Mucosa of descending colon (tissue), 3 donors: ENCODE results near the gene FGA. TPM values are rescaled to one million over a fixed set of nuclear protein-coding genes. Genes with fewer than 3 reads are reported as not detected.

Experiments used
- ATAC-seq: fragments of 200-7000 bp; cut with Tn5 transposase; one replicate; pipeline ENCODE4 v1.9.1; 2020; ENCODE audit warnings: mild to moderate bottlenecking, moderate library complexity
- DNase-seq, 3 donors: peaks; one replicate each; pipeline ENCODE4 v3.0.0-alpha.2; 2020
- H3K36me3 ChIP-seq: fragments of 200-600 bp; one replicate; pipeline ENCODE4 v1.8.0; 2021; ENCODE audit warnings: low read depth, mild to moderate bottlenecking
- H3K4me1 ChIP-seq: fragments of 200-600 bp; one replicate; pipeline ENCODE4 v1.8.0; 2021; ENCODE audit warnings: low read depth, mild to moderate bottlenecking
- H3K4me3 ChIP-seq: fragments of 200-600 bp; one replicate; pipeline ENCODE4 v1.8.0; 2021; ENCODE audit warnings: mild to moderate bottlenecking
- H3K9me3 ChIP-seq: fragments of 200-600 bp; one replicate; pipeline ENCODE4 v1.8.0; 2021; ENCODE audit warnings: mild to moderate bottlenecking
- intact Hi-C, 2 donors: fragments of 100-400 bp; cut with DNase I in 1 of 2; cut with micrococcal nuclease in 1 of 2; formaldehyde crosslinking; loops; one replicate each; pipeline versions ENCODE4 v1.11.0 to v1.11.1; 2022; cut with DNase I, micrococcal nuclease
- total RNA-seq, 3 donors: library from RNA; stranded (reverse); fragmentation: NEBNext Ultra II Directional in 2 of 3; extraction: Animal tissue kit (Norgen Biotek cat#: 25700) in 2 of 3; gene quantifications; one replicate each; pipeline versions ENCODE4 v1.2.1 to v1.2.4, GENCODE V29; 2021 to 2023
- TF ChIP-seq, protein P1 (sequence below): fragments of 200-600 bp; IDR thresholded peaks from one replicate; pipeline ENCODE4 v1.8.0; 2022; ENCODE audit warnings: antibody characterized with exemption, mild to moderate bottlenecking
- donor health status: DM: no; HTN: no; CAD: no; lungs with moderate emphysema.
- donor health status: DM: no; HTN: no; CAD: no.
- donor health status: DM: no; HTN: yes; CAD: no.

Gene FGA
- total RNA-seq, 3 donors from 2014 or later: 0.84 TPM; not detected in 2

- Histone ChIP-seq H3K9me3 (no peaks in the 10 kb centered on the region), H3K36me3 (no peaks in the 10 kb centered on the region), H3K4me1 (no peaks in the 10 kb centered on the region), H3K4me3 (no peak overlapping the region)
- DNase-seq (no peak), ATAC-seq (no peak)
- intact Hi-C loops: no loop called here
- TF ChIP-seq, protein P1, sequence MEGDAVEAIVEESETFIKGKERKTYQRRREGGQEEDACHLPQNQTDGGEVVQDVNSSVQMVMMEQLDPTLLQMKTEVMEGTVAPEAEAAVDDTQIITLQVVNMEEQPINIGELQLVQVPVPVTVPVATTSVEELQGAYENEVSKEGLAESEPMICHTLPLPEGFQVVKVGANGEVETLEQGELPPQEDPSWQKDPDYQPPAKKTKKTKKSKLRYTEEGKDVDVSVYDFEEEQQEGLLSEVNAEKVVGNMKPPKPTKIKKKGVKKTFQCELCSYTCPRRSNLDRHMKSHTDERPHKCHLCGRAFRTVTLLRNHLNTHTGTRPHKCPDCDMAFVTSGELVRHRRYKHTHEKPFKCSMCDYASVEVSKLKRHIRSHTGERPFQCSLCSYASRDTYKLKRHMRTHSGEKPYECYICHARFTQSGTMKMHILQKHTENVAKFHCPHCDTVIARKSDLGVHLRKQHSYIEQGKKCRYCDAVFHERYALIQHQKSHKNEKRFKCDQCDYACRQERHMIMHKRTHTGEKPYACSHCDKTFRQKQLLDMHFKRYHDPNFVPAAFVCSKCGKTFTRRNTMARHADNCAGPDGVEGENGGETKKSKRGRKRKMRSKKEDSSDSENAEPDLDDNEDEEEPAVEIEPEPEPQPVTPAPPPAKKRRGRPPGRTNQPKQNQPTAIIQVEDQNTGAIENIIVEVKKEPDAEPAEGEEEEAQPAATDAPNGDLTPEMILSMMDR: no peak
Measured at GRCh38 chr4:154608361-154609252, 18.1 kb upstream of the FGA start.

GRCh38 chr4:154606728-154607723 lies 16.5 kb upstream of the FGA start:
- Histone ChIP-seq H3K4me3 (no peak overlapping the region), H3K4me1 (no peaks in the 10 kb centered on the region), H3K9me3 (no peaks in the 10 kb centered on the region), H3K36me3 (no peaks in the 10 kb centered on the region)
- no peak for DNase-seq
- TF ChIP-seq, protein P1: no peak
- ATAC-seq: no peak
- intact Hi-C loops: no loop called here

DNA sequence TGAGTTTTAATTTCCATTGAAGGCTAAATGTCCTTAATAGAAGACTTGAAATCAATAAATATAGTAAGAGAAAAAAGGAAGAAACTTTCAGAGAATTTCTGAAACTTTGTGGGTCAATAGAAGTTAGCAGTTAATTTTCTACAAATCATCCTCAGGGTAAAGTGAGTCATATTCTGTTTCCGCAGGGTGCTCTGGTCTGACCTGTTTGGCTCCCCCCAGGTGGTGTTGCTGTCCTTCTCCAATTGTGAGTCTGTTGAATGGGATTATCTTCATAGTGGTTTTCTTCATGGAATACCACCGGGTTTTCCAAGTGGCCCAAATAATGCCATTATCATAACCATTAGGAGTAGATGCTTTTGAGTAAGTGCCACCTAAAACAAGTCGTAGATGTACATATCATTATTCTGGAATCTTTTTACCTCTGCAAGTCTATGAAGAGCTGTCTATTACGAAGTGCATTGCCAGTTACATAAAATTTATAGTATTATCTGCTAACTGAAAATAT lies 14.2 kb upstream of the FGA start:
- intact Hi-C loops: no loop called here
- TF ChIP-seq, protein P1: no peak
- Histone ChIP-seq H3K4me1 (no peaks in the 10 kb centered on the region), H3K36me3 (no peaks in the 10 kb centered on the region), H3K9me3 (no peaks in the 10 kb centered on the region), H3K4me3 (no peak overlapping the region)
- DNase-seq: no peak
- ATAC-seq: no peak

GRCh38 chr4:154603033-154603943 lies 12.7 kb upstream of the FGA start:
- intact Hi-C loops: no loop called here
- H3K36me3 ChIP-seq: no peaks in the 10 kb centered on the region
- no peak for DNase-seq
- H3K4me1 ChIP-seq: no peaks in the 10 kb centered on the region
- ATAC-seq: no peak
- H3K9me3 ChIP-seq: no peaks in the 10 kb centered on the region
- no peak overlapping the region for H3K4me3 ChIP-seq
- TF ChIP-seq, protein P1: no peak
